Kidney epithelial cell (primary cell): Measurements from ENCODE around the gene RPLP2. TPM values are rescaled to one million over a fixed set of nuclear protein-coding genes. Genes with fewer than 3 reads are reported as not detected.

Source experiments
- DNase-seq: peaks from one replicate; pipeline ENCODE4 v3.0.0-alpha.2; 2010; ENCODE audit warnings: low read depth
- H3K27me3 ChIP-seq: 2 replicates; pipeline ENCODE4 v1.6.0; 2011; ENCODE audit warnings: low read length; ENCODE audit not compliant: control insufficient read depth, insufficient read depth
- H3K36me3 ChIP-seq: 2 replicates; pipeline ENCODE4 v1.5.1; 2011; ENCODE audit warnings: low read length; ENCODE audit not compliant: control insufficient read depth, insufficient read depth
- H3K4me3 ChIP-seq: 2 replicates; pipeline ENCODE4 v1.5.1; 2011; ENCODE audit warnings: low read depth, mild to moderate bottlenecking, control low read depth, low read length
- total RNA-seq: library from RNA; depleted of rRNA; stranded (reverse); fragments of >200 nt; gene quantifications from 2 replicates; pipeline ENCODE4 v1.2.3, GENCODE V29; 2015
- TF ChIP-seq, protein P1 (sequence below): IDR thresholded peaks from 2 replicates; pipeline ENCODE4 v1.5.1; 2011; ENCODE audit warnings: mild to moderate bottlenecking, moderate library complexity, low read length, control low read depth, inconsistent platforms; ENCODE audit not compliant: insufficient read depth, poor library complexity, severe bottlenecking

Gene RPLP2
- total RNA-seq, 1 donor from 2014 or later, result 708 TPM

DNA sequence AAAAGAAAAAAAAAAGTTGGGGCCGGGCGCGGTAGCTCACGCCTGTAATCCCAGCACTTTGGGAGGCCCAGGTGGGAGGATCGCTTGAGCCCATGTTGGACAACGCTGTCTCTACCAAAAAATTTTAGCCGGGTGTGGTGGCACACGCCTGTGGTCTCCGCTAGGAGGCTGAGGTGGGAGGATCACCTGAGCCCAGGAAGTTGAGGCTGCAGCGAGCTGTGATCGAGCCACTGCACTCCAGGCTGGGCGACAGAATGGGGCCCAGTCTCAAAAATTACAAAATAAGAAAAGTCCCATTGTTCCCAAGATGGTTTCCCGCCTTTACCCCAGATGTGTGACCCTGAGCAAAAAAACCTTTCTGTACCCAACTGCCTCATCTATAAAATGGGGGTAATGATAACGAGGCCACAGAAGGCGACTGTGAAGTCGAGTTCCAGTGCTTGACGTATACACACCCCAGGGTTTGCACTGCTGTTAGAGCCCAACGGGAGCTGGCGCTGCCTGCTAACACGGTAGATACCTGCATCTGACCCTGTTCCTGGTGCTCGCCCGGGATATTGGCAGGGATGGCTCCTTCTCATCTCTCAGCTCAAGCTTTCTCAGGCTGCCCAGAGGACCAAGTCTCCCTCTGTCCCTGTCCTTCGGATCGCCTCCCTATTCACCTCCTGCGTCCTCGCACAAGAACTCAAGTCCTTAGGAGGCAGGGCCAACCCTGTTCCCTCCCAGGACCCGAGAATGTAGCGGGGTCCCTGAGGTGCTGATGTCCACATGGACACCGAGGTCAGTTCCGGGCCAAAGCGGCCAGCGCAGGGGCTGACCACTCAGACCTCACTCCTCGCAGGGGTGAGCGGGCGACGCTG is 1.1 kb upstream of the RPLP2 start:
- TF ChIP-seq, protein P1, sequence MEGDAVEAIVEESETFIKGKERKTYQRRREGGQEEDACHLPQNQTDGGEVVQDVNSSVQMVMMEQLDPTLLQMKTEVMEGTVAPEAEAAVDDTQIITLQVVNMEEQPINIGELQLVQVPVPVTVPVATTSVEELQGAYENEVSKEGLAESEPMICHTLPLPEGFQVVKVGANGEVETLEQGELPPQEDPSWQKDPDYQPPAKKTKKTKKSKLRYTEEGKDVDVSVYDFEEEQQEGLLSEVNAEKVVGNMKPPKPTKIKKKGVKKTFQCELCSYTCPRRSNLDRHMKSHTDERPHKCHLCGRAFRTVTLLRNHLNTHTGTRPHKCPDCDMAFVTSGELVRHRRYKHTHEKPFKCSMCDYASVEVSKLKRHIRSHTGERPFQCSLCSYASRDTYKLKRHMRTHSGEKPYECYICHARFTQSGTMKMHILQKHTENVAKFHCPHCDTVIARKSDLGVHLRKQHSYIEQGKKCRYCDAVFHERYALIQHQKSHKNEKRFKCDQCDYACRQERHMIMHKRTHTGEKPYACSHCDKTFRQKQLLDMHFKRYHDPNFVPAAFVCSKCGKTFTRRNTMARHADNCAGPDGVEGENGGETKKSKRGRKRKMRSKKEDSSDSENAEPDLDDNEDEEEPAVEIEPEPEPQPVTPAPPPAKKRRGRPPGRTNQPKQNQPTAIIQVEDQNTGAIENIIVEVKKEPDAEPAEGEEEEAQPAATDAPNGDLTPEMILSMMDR, result no peak
- no peak for DNase-seq
- peaks cover 8% of the 10 kb centered on the region for H3K36me3 ChIP-seq
- H3K27me3 ChIP-seq, result no peaks in the 10 kb centered on the region
- peak overlapping the region; percentile 98 for H3K4me3 ChIP-seq

DNA sequence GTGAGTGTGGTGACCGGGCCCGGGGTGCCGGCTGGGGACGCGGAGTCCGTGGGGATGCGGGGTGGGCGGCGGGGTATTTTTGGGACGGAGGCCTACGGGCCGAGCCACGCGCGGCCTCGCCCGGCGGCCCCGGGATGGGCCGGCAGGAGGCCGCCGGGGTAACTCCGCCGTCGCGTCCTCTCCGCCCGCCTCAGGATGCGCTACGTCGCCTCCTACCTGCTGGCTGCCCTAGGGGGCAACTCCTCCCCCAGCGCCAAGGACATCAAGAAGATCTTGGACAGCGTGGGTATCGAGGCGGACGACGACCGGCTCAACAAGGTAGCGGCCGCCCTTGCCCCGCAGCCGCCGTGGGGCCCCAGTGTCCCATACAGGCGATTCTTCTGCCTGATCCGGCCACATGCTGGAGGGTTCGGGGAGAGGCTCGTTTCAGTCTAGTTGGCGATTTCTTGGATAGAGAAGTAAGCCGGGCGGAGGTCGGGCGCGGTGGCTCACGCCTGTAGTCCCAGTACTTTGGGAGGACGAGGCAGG is 337 bp downstream of the RPLP2 start:
- TF ChIP-seq, protein P1, result no peak
- Histone ChIP-seq H3K27me3 (no peaks in the 10 kb centered on the region), H3K36me3 (peaks cover 8% of the 10 kb centered on the region), H3K4me3 (peak overlapping the region; percentile 98)
- DNase-seq, result no peak

DNA sequence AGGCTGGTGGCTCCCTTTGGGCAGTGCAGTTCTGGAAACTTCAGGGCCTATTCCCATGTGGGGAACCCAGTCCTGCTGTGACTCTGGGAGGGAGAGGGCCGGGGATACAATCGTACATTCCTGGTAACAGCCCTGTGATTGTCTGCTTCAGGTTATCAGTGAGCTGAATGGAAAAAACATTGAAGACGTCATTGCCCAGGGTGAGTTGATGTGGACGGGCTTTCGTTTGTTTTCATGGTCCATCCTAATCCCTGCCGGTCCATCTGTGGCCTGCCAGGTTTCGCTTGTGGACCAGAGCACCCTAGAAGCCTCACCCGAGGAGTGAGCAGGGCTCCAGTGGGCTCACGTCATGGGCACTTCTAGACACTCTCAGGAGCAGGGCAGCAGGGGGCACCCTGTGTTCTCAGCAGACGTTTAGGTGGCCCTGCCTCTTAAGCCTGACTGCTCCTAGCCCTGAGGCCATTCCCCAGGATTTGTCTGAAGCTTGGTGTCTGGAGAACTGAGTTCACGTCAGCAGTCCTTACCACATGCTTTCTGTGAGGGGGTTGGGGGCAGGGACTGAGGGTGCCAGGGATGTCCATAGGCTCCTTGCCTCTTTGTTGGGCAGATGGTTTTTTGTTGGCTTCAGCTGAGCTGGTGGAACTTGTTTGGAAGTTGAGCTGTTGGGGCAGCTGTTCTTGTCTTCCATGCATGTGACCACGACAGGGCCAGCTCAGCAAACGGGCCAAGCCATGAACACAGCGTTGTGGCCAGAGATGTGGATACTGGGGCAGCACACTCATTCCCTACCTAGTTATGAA is 1.9 kb downstream of the RPLP2 start:
- Histone ChIP-seq H3K27me3 (no peaks in the 10 kb centered on the region), H3K36me3 (peaks cover 8% of the 10 kb centered on the region), H3K4me3 (no peak overlapping the region)
- DNase-seq, result no peak
- TF ChIP-seq, protein P1, result peak; percentile 15

DNA sequence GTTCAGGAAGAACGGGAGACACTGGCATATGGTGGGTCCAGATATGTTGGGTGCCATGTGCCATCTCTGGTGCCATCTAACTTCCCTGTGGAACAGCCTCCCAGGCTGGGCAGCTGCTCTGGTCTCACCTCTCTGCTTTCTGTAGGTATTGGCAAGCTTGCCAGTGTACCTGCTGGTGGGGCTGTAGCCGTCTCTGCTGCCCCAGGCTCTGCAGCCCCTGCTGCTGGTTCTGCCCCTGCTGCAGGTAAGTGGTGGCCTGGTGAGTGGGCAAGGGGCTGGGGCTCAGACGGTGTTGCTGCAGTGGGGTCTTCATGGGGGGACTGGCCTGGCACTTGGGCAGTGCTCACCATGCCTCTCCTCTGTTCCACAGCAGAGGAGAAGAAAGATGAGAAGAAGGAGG is 2.6 kb downstream of the RPLP2 start:
- H3K36me3 ChIP-seq, result peaks cover 8% of the 10 kb centered on the region
- H3K4me3 ChIP-seq, result no peak overlapping the region
- TF ChIP-seq, protein P1, result no peak

DNA sequence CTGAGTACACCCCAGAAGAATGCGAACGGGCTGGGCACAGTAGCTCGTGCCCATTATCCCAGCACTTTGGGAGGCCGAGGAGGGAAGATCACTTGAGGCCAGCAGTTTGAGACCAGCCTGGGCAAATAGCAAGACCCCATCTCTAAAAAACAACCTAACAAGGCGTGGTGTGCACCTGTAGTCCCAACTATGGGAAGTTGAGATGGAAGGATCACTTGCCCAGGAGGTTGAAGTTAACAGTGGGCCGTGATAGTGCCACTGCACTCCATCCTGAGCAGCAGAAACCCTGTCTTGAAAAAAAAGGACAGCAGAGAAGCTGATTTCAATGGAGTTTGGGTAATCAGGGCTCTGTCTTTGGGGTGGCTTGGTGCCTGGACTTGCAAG is 3.3 kb downstream of the RPLP2 start:
- Histone ChIP-seq H3K4me3 (no peak overlapping the region), H3K36me3 (peaks cover 8% of the 10 kb centered on the region), H3K27me3 (no peaks in the 10 kb centered on the region)
- DNase-seq, result no peak
- TF ChIP-seq, protein P1, result no peak

More for the DNA sequence above, 2.6 kb downstream of the RPLP2 start:
- no peaks in the 10 kb centered on the region for H3K27me3 ChIP-seq
- DNase-seq, result no peak
